GM23248 (cell line): ENCODE data around the gene DACH1.

Source experiments
- EZH2 ChIP-seq: fragments of 200-600 bp; sonication (generic); IDR thresholded peaks from 2 replicates; pipeline ENCODE4 v1.6.1; 2018; ENCODE audit warnings: antibody characterized with exemption, mild to moderate bottlenecking; ENCODE audit not compliant: insufficient read depth, poor library complexity, severe bottlenecking
- EZH2phosphoT487 ChIP-seq: fragments of 200-600 bp; sonication (generic); IDR thresholded peaks from 2 replicates; pipeline ENCODE4 v1.6.1; 2018; ENCODE audit warnings: antibody characterized with exemption, moderate library complexity, mild to moderate bottlenecking, low read depth; ENCODE audit not compliant: insufficient read depth

DNA sequence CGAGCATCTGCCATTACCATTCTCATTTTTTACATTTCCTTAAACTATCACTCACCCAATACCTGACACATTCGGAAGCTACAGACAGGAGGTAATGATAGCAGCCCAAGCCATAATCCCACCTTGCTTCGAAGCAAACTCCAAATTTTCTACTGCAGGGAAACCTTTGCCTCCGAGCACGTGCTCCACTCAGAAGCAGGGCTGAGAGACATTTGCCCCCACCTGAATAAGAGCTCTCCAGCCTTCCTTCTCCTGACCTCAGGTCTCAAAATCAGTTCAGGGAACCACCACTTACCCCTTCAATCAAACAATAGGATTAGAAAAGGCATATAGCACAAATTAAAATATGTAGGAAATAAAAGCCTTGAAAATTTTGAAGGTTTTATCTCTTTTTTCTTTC, 2.3 kb upstream of the DACH1 start:
- TF ChIP-seq EZH2phosphoT487 (no peak), EZH2 (no peak)
